Urinary bladder (tissue), 4 donors: Measurements from ENCODE around the gene CPLX1. TPM values are rescaled to one million over a fixed set of nuclear protein-coding genes. Genes with fewer than 3 reads are reported as not detected.

Experiments
- DNase-seq: peaks from one replicate; pipeline ENCODE4 v3.0.0-alpha.2; 2015; ENCODE audit errors: extremely low spot score
- H3K27ac ChIP-seq: one replicate; pipeline ENCODE4 v1.5.1; 2013; ENCODE audit warnings: low read depth, mild to moderate bottlenecking, moderate library complexity
- H3K36me3 ChIP-seq: one replicate; pipeline ENCODE4 v1.6.1; 2013; ENCODE audit warnings: mild to moderate bottlenecking, moderate library complexity; ENCODE audit not compliant: insufficient read depth
- H3K4me1 ChIP-seq: one replicate; pipeline ENCODE4 v1.6.1; 2013; ENCODE audit warnings: mild to moderate bottlenecking, moderate library complexity; ENCODE audit not compliant: insufficient read depth
- H3K4me3 ChIP-seq: one replicate; pipeline ENCODE4 v1.5.1; 2013; ENCODE audit warnings: low read depth, low read length
- WGBS: extraction: QIAGEN DNeasy Blood & Tissue Kit; methylation state at CpG from one replicate; pipeline ENCODE4 v1.1.7; 2013; 5-methylcytosine and 5-hydroxymethylcytosine counted together
- polyA plus RNA-seq: library from polyadenylated mRNA; stranded (reverse); fragments of 200-250 nt; gene quantifications from one replicate; pipeline ENCODE4 v1.2.3, GENCODE V29; 2013
- total RNA-seq: library from RNA; depleted of rRNA; stranded (reverse); fragments of >200 nt; gene quantifications from one replicate; pipeline ENCODE4 v1.2.3, GENCODE V29; 2014
- donor health status: healthy with polysubstance abuse.
- donor health status: healthy.

The CPLX1 gene
- total and polyA plus RNA-seq, 2 donors = 0.48 to 3.6 TPM

DNA sequence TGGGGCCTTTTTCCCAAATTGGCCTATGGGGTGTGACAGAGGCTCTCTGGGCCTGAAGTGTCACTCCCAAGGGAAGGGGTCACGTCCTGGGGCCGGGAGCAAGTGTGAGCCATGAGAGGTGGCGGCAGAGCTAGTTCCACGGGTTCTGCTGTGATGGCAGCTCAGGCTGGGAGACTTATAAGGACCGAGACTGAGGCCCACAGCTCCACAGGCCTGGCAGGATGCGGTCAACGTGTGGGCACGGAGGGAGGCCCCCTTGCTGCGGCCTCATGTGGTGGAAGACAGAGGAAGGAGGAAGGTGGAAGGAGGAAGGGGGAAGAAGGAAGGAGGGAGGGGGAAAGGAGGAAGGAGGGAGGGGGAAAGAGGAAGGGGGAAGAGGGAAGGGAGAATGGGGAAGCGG, 7.2 kb upstream of the CPLX1 start:
- DNase-seq = no peak
- no peak overlapping the region for H3K27ac ChIP-seq
- H3K4me3 ChIP-seq = no peak overlapping the region
- no peaks in the 10 kb centered on the region for H3K36me3 ChIP-seq
- no peaks in the 10 kb centered on the region for H3K4me1 ChIP-seq
- 54% methylated on average over 10 of the region's 10 CpGs for WGBS

- 91% methylated on average over 9 of the region's 9 CpGs for WGBS
- no peak overlapping the region for H3K27ac ChIP-seq
- no peak overlapping the region for H3K4me3 ChIP-seq
- DNase-seq = no peak
- no peaks in the 10 kb centered on the region for H3K36me3 ChIP-seq
- H3K4me1 ChIP-seq = no peaks in the 10 kb centered on the region
Measured at GRCh38 chr4:832536-832935, 6.6 kb upstream of the CPLX1 start.

- Histone ChIP-seq H3K27ac (no peak overlapping the region), H3K36me3 (no peaks in the 10 kb centered on the region), H3K4me3 (no peak overlapping the region), H3K4me1 (no peaks in the 10 kb centered on the region)
- no peak for DNase-seq
- WGBS = 90% methylated on average over 7 of the region's 7 CpGs
Measured at GRCh38 chr4:832108-832507, 6.2 kb upstream of the CPLX1 start.

DNA sequence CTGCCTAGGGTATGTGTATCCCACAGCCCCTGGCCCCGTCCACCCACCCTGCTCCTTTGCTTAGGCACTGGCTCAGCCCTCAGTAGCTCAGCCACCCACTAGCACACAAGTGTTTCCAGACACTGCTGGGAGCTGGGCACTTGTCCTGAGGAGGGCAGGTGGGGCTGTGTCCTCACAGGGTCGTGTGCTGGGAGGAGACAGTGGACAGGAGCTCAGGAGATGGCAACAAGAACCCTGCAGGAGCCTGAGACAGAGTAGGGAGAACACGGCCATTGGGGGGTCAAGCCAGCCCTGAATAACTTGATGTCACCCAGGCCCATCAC, 5.5 kb upstream of the CPLX1 start:
- Histone ChIP-seq H3K4me1 (no peaks in the 10 kb centered on the region), H3K4me3 (no peak overlapping the region), H3K27ac (no peak overlapping the region), H3K36me3 (no peaks in the 10 kb centered on the region)
- DNase-seq = no peak
- 60% methylated on average over 3 of the region's 3 CpGs for WGBS

DNA sequence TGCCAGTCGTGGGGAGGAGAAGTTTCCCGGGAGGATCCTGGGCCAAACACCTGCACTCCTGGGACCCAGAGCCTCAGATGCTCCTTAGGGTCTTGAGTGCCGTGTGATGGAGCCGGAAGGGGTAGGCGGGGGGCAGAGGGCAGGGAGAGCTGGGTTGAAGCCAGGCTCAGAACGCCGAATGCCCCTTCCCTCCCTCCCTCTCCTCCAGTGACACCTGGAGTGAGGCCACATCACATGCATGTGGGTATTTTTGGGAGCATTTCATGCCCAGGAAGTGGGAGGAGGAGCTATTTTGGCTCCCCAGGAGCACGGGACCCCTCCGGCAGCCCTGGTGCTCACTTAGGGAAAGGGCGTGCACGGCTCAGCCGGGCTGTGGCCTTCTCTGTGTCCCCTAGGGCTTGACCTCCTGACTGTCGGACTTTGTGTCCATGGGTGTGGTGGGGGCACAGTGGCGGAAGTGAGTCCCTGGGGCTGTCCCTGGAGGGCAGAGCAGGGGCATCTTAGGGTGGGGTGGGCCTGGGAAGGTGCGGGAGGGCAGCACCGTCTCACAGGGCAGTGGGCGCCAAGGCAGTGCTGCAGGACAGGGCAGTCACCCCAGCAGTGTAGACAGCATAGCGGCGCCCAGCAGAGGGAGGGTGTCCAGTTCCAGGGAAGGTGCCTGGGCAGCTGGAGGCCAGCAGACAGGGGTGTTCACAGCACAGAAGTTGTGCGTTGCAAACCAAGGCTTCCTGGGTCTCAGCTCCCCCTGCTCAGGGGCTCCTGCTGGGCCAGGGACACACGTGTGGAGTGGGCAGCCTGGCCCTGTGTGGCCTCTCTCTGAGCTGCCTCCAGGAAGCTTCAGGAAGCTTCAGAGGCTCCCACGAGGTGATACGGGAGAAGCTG, 4.9 kb upstream of the CPLX1 start:
- DNase-seq = no peak
- no peak overlapping the region for H3K27ac ChIP-seq

DNA sequence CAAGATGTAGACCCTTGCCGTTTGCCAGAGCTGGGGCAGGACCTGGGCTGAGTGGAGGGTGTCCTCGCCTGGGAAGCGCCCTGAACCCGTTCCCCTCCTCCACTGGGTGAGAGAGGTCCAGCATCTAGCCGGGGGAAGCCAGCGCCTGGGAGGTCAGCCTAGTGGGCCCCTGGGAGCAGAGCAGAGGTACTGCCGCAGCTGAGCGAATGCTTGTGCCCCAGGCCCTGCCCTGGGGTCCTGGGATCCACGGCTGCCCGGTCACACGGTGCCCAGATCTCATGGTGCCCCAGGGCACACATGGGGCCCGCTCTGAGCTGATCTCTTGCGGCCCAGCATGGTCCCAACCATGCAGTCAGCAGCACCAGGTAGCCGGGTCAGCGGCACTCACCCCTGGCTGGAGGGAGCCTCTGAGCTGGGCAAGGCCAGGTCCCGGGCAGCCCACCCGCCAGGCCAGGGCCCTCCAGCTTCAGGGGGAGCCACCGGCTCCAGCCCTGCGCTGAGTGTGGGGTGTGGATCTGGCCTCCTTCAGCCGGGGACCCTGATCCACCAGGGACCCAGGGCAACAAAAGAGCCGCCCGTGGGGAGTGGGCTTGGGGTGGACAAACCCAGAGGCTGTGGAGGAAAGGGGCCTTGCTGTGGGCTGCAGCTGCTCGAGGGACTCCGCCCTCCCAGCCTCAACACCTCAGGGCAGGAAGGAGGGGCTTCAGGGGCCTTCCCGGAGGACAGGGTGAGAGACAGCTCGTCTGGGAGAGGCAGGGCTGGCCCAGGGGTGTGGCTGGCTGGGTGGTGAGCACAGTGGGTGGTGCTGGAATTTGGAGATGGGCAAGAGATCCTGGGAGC, 4.1 kb upstream of the CPLX1 start:
- no peak overlapping the region for H3K27ac ChIP-seq
- H3K36me3 ChIP-seq = no peaks in the 10 kb centered on the region
- no peak for DNase-seq
- 59% methylated on average over 26 of the region's 26 CpGs for WGBS
- no peak overlapping the region for H3K4me3 ChIP-seq
- peaks cover 1% of the 10 kb centered on the region for H3K4me1 ChIP-seq

More for the DNA sequence above, 4.9 kb upstream of the CPLX1 start:
- WGBS = 66% methylated on average over 23 of the region's 23 CpGs
- Histone ChIP-seq H3K4me1 (peaks cover 1% of the 10 kb centered on the region), H3K4me3 (no peak overlapping the region), H3K36me3 (no peaks in the 10 kb centered on the region)

DNA sequence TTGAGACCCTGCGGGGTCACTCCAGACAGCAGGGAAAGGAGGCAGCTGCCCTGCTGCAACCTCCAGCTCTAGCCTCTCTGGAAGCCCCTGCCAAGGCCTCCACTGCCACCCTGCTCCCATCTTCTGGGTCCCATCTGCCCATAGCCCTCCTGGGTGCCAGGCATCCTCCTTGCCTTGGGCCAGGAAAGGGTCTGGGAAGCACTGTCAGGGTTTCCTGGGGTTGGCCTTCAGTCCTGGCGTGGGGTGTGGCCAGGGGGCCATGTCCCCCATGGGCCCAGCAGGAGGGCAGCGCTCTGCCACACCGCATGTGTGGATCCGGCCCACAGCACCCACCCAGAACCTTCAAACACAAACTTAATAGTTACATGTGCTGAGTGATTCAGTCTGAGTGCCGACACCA, 3.4 kb upstream of the CPLX1 start:
- Histone ChIP-seq H3K27ac (no peak overlapping the region), H3K36me3 (no peaks in the 10 kb centered on the region), H3K4me1 (peaks cover 1% of the 10 kb centered on the region), H3K4me3 (no peak overlapping the region)
- DNase-seq = no peak
- 84% methylated on average over 6 of the region's 6 CpGs for WGBS

GRCh38 chr4:828641-829271, 2.8 kb upstream of the CPLX1 start:
- Histone ChIP-seq H3K4me1 (peaks cover 3% of the 10 kb centered on the region), H3K4me3 (no peak overlapping the region), H3K27ac (no peak overlapping the region), H3K36me3 (no peaks in the 10 kb centered on the region)
- no peak for DNase-seq
- WGBS = 40% methylated on average over 16 of the region's 16 CpGs

- Histone ChIP-seq H3K4me3 (no peak overlapping the region), H3K36me3 (no peaks in the 10 kb centered on the region), H3K4me1 (peaks cover 3% of the 10 kb centered on the region), H3K27ac (no peak overlapping the region)
- DNase-seq = no peak
- WGBS = 25% methylated on average over 20 of the region's 20 CpGs
Measured at GRCh38 chr4:827209-828081, 1.5 kb upstream of the CPLX1 start.

- peak overlapping the region; percentile 11 for H3K4me3 ChIP-seq
- DNase-seq = no peak
- H3K36me3 ChIP-seq = no peaks in the 10 kb centered on the region
- peaks cover 3% of the 10 kb centered on the region for H3K4me1 ChIP-seq
- no peak overlapping the region for H3K27ac ChIP-seq
- under 1% methylated on average over 75 of the region's 75 CpGs for WGBS
Measured at GRCh38 chr4:826508-827208, 729 bp upstream of the CPLX1 start.

DNA sequence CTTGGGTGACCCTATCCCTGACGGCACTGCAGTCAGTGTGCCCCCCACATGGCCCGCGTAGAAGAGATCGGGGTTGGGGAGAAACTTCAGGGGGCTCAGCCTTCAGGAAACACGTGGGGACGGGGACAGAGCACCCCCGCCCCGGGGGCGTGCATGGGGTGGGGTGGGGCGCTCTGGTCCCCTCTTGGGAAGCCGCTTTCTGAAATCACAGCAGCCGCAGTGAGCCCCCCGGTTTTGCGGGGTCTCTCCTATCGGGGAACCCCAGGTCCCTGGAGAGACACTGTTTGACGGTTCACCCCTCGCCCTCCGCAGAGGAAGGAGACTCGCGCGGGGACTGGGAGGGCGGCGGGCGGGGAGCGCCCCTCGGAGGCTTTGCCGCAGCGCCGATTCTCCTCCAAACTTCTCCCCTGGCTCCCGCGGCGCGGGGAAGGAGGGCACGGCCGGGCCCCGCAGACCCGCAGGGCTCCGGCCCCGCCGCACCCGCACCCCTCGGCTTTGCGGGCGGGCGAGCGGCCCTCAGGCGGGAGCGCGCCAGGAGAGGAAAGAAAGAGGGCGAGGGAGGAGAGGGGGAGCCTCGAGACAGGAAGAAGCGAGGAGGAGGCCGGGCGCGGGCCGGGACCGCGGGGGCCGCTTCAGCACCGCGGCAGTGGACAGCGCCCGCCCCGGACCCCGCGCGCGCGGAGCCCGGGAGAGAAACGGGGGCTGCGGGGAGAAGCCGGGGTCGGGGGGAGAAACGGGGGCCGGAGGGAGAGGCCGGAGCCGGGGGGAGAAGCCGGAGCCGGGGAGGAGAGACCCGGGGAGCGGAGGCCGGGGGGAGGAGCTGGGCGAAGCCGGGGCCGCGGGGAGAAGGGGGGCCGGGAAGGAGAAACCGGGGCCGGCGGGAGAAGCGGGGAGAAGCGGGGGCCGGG, 612 bp downstream of the CPLX1 start:
- no peaks in the 10 kb centered on the region for H3K36me3 ChIP-seq
- H3K4me1 ChIP-seq = peaks cover 3% of the 10 kb centered on the region
- DNase-seq = no peak
- 5% methylated on average over 94 of the region's 94 CpGs for WGBS
- peak overlapping the region; percentile 52 for H3K4me3 ChIP-seq
- no peak overlapping the region for H3K27ac ChIP-seq
